ENCODE measurements around the gene TUBA8.
"Not testable (repeated sequence)": the region's sequence is repeated elsewhere in the genome, so short reads cannot be mapped to it uniquely, and the experiment has no call there.

TUBA8 gene

GRCh38 chr22:18148293-18148965, 37.8 kb downstream of the TUBA8 start:
- peaks cover 20% of the 10 kb centered on the region for H3K4me1 Mint-ChIP-seq
- H3K4me3 Mint-ChIP-seq, result no peak overlapping the region
- peaks cover 69% of the 10 kb centered on the region for H3K27me3 Mint-ChIP-seq (ENCODE audit: low read depth, poor library complexity)
- no peak for TF ChIP-seq CTCF (IDR thresholded peaks at IDR 0.05)
- DNase-seq, result no peak
- no peaks in the 10 kb centered on the region for H3K36me3 Mint-ChIP-seq (ENCODE audit: low read depth)
- no peak overlapping the region for H3K27ac Mint-ChIP-seq
- peaks cover 9% of the 10 kb centered on the region for H3K9me3 Mint-ChIP-seq

DNA sequence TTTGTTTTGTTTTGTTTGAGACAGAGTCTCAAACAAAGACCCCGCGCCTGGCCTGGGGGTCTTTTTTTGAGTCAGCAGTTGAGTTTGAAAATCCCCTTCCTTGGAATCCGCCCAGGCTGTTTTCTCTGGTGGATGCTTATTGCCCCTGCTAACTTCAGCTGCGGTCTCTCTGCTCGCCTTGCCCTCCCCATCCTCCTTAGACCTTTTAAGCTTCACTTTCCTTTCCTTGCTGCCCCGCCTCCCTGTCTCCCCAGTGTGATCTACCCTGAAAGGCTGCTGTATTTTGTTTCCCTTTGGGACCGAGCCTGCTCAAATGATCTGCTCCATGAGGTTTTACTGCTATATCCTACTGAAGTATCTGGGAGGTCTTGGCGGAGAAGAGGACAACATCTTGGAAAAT, 41.9 kb downstream of the TUBA8 start:
- peaks cover 9% of the 10 kb centered on the region for H3K9me3 Mint-ChIP-seq
- H3K4me3 Mint-ChIP-seq, result no peak overlapping the region
- H3K27me3 Mint-ChIP-seq (ENCODE audit: low read depth, poor library complexity), result peaks cover 60% of the 10 kb centered on the region
- no peak for TF ChIP-seq CTCF (IDR thresholded peaks at IDR 0.05)
- no peak overlapping the region for H3K27ac Mint-ChIP-seq
- peaks cover 13% of the 10 kb centered on the region for H3K4me1 Mint-ChIP-seq
- no peaks in the 10 kb centered on the region for H3K36me3 Mint-ChIP-seq (ENCODE audit: low read depth)
- DNase-seq, result no peak

DNA sequence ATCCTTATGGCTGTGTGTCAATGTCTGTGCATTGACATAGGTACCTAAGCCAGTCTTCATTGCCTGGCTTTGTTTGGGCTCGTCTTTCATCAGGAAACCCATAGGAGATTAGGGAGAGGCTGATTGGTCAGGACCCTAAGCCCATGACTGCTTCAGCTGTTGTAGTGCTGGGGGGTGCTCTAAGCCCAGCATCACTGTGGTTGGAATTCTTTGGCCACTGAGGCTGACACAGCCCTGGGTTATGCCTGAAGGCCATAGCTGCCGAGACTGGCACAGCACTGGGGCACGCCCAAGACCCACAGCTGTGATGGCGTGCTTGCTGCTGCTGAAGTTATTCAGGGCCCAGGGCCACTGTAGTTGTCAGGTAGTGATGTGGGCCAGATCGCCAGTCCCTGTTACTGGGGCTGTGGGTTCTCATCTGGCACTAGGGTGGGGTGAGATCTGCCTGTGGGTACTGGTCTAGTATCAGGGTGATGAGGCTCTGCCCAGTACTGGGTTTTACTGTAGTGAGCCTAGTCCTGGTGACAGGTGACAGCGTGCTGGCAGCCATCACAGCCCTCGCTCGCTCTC, 44.3 kb downstream of the TUBA8 start:
- Mint-ChIP-seq H3K4me3 (no peak overlapping the region), H3K36me3 (ENCODE audit: low read depth) (no peaks in the 10 kb centered on the region), H3K9me3 (peaks cover 5% of the 10 kb centered on the region), H3K27me3 (ENCODE audit: low read depth, poor library complexity) (peaks cover 46% of the 10 kb centered on the region), H3K27ac (no peak overlapping the region), H3K4me1 (peaks cover 17% of the 10 kb centered on the region)
- no peak for DNase-seq
- TF ChIP-seq CTCF (IDR thresholded peaks at IDR 0.05), result no peak

DNA sequence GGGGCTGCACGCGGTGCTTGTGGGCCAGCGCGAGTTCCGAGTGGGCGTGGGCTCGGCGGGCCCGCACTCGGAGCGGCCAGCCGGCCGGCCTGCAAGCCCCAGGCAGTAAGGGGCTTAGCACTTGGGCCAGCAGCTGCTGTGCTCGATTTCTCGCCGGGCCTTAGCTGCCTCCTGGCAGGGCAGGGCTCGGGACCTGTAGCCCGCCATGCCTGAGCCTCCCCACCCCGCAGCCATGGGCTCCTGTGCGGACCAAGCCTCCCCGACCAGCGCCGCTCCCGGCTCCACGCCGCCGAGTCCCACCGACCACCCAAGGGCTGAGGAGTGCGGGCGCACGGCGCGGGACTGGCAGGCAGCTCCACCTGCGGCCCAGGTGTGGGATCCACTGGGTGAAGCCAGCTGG, 44.9 kb downstream of the TUBA8 start:
- H3K4me3 Mint-ChIP-seq, DNase-seq, H3K9me3 Mint-ChIP-seq: not testable (repeated sequence)

GRCh38 chr22:18156878-18157713, 46.5 kb downstream of the TUBA8 start:
- peaks cover 16% of the 10 kb centered on the region for H3K4me1 Mint-ChIP-seq
- H3K36me3 Mint-ChIP-seq (ENCODE audit: low read depth), result no peaks in the 10 kb centered on the region
- peak; percentile 79 for DNase-seq
- peak; percentile 71 for TF ChIP-seq CTCF (IDR thresholded peaks at IDR 0.05)
- peaks cover 24% of the 10 kb centered on the region for H3K27me3 Mint-ChIP-seq (ENCODE audit: low read depth, poor library complexity)
- H3K9me3 Mint-ChIP-seq, result no peaks in the 10 kb centered on the region
- H3K27ac Mint-ChIP-seq, result no peak overlapping the region
- no peak overlapping the region for H3K4me3 Mint-ChIP-seq

More for the DNA sequence above, 44.9 kb downstream of the TUBA8 start:
- H3K36me3 Mint-ChIP-seq (ENCODE audit: low read depth); H3K27ac Mint-ChIP-seq: not testable (repeated sequence)
- peaks cover 39% of the 10 kb centered on the region for H3K27me3 Mint-ChIP-seq (ENCODE audit: low read depth, poor library complexity)
- peaks cover 17% of the 10 kb centered on the region for H3K4me1 Mint-ChIP-seq

- no peak overlapping the region for H3K27ac Mint-ChIP-seq
Measured at GRCh38 chr22:18157714-18158028, 47.1 kb downstream of the TUBA8 start.

DNA sequence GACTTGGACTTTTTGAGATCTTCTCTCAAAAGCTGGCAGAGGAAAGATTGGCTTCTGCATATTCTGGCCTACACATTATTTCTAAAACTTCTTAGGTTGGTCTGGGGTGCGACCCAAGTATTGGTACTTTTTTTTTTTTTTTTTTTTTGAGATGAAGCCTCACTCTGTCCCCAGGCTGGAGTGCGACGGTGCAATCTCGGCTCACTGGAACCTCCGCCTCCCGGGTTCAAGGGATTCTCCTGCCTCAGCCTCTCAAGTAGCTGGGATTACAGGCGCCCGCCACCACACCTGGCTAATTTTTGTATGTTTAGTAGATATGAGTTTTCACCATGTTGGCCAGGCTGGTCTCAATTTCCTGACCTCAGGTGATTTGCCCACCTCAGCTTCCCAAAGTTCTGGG, 50.0 kb downstream of the TUBA8 start:
- Mint-ChIP-seq H3K27me3 (ENCODE audit: low read depth, poor library complexity) (peaks cover 14% of the 10 kb centered on the region), H3K9me3 (peaks cover 11% of the 10 kb centered on the region), H3K4me1 (peaks cover 12% of the 10 kb centered on the region)
- H3K27ac Mint-ChIP-seq; H3K4me3 Mint-ChIP-seq; DNase-seq; H3K36me3 Mint-ChIP-seq (ENCODE audit: low read depth): not testable (repeated sequence)

More at GRCh38 chr22:18157714-18158028, 47.1 kb downstream of the TUBA8 start:
- no peaks in the 10 kb centered on the region for H3K9me3 Mint-ChIP-seq
- no peak for DNase-seq
- no peak for TF ChIP-seq CTCF (IDR thresholded peaks at IDR 0.05)
- peaks cover 10% of the 10 kb centered on the region for H3K4me1 Mint-ChIP-seq
- H3K27me3 Mint-ChIP-seq (ENCODE audit: low read depth, poor library complexity), result peaks cover 22% of the 10 kb centered on the region
- H3K36me3 Mint-ChIP-seq (ENCODE audit: low read depth), result no peaks in the 10 kb centered on the region
- no peak overlapping the region for H3K4me3 Mint-ChIP-seq

DNA sequence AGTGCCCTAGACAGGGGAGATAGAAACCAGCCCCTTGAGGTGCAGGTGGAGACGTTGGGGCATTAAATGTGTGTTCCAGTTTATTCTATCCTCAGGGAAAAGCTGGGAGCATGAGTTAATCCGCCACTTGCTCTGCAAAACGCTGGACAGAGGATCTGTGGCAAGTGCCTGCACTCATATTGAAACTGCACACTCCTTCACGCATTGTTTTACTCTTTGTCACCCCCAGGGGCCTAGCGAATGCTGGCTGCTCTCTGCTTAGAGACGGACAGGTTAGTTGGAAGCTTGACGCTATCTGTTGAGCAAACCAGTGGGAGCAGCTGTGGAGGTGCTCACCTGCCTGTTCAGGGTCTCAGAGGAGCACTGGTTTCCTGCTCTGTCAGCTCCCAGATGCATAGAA, 53.2 kb downstream of the TUBA8 start:
- not testable (repeated sequence) for H3K36me3 Mint-ChIP-seq (ENCODE audit: low read depth); DNase-seq; H3K4me3 Mint-ChIP-seq; H3K27me3 Mint-ChIP-seq (ENCODE audit: low read depth, poor library complexity); H3K4me1 Mint-ChIP-seq; H3K27ac Mint-ChIP-seq
- H3K9me3 Mint-ChIP-seq, result peaks cover 24% of the 10 kb centered on the region

DNA sequence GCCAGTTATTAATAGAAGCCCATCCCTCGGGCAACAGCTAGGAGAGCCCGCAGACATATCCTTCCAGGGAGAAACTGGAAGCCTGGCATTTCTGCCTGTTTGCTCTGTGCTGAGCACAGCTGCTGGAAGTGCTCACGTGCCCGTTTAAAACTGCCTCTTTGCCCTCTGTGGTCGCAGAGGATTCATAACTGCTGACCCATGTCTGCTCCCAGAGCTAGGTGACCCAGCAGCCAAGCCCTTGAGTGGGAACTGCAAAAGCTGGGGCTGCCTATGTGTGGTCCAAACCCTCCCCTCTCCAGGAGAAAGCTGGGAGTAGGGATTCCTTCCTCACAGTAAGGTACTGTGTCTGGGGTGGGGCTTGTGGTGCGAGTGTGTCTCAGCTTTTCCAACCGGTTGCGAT, 54.0 kb downstream of the TUBA8 start:
- H3K27me3 Mint-ChIP-seq (ENCODE audit: low read depth, poor library complexity); DNase-seq; H3K27ac Mint-ChIP-seq; H3K36me3 Mint-ChIP-seq (ENCODE audit: low read depth); H3K4me1 Mint-ChIP-seq; H3K4me3 Mint-ChIP-seq: not testable (repeated sequence)
- H3K9me3 Mint-ChIP-seq, result peaks cover 24% of the 10 kb centered on the region

All from nephron progenitor cell (in vitro differentiated cells).